Mucosa of rectum (tissue), 2 donors: Measurements from ENCODE around the gene CC2D2B.

Source experiments
- H3K27ac ChIP-seq, 2 donors: one replicate each; pipeline ENCODE4 v1.7.0; 2013; ENCODE audit warnings: inconsistent platforms in 2 of 2, low read depth in 2 of 2, low read length in 2 of 2
- H3K27me3 ChIP-seq, 2 donors: one replicate each; pipeline ENCODE4 v1.7.0; 2013; ENCODE audit warnings: low read length in 2 of 2; ENCODE audit not compliant: control insufficient read depth in 2 of 2, insufficient read depth in 2 of 2
- H3K36me3 ChIP-seq, 2 donors: one replicate each; pipeline ENCODE4 v1.7.0; 2013; ENCODE audit warnings: low read length in 2 of 2; ENCODE audit not compliant: control insufficient read depth in 2 of 2, insufficient read depth in 2 of 2
- H3K4me1 ChIP-seq, 2 donors: one replicate each; pipeline ENCODE4 v1.7.0; 2013; ENCODE audit warnings: low read length in 2 of 2, mild to moderate bottlenecking in 1 of 2; ENCODE audit not compliant: control insufficient read depth in 2 of 2, insufficient read depth in 2 of 2
- H3K4me3 ChIP-seq, 2 donors: one replicate each; pipeline ENCODE4 v1.7.0; 2013; ENCODE audit warnings: low read length in 2 of 2
- H3K9ac ChIP-seq, 2 donors: one replicate each; pipeline ENCODE4 v1.7.0; 2013; ENCODE audit warnings: low read length in 2 of 2, low read depth in 1 of 2, mild to moderate bottlenecking in 1 of 2
- H3K9me3 ChIP-seq, 2 donors: one replicate each; pipeline ENCODE4 v1.7.0; 2013; ENCODE audit warnings: low read length in 2 of 2; ENCODE audit not compliant: control insufficient read depth in 2 of 2
- donor health status: healthy.
- donor health status: Normal muscosa, but diverticular disease.

The CC2D2B gene

GRCh38 chr10:96074776-96075175, 167.0 kb downstream of the CC2D2B start:
- Histone ChIP-seq H3K4me1 (no peaks in the 10 kb centered on the region), H3K9me3 (no peaks in the 10 kb centered on the region), H3K27ac (no peak overlapping the region), H3K9ac (no peak overlapping the region), H3K36me3 (no peaks in the 10 kb centered on the region), H3K27me3 (no peaks in the 10 kb centered on the region), H3K4me3 (no peak overlapping the region)

- Histone ChIP-seq H3K4me1 (no peaks in the 10 kb centered on the region), H3K36me3 (no peaks in the 10 kb centered on the region), H3K27ac (no peak overlapping the region), H3K9ac (no peak overlapping the region), H3K9me3 (no peaks in the 10 kb centered on the region), H3K27me3 (no peaks in the 10 kb centered on the region), H3K4me3 (no peak overlapping the region)
Measured at GRCh38 chr10:96075977-96076376, 168.2 kb downstream of the CC2D2B start.

GRCh38 chr10:96077156-96077555, 169.4 kb downstream of the CC2D2B start:
- no peaks in the 10 kb centered on the region for H3K27me3 ChIP-seq
- H3K4me1 ChIP-seq: no peaks in the 10 kb centered on the region
- H3K27ac ChIP-seq: no peak overlapping the region
- H3K9ac ChIP-seq: no peak overlapping the region
- H3K36me3 ChIP-seq: no peaks in the 10 kb centered on the region
- H3K9me3 ChIP-seq: no peaks in the 10 kb centered on the region
- H3K4me3 ChIP-seq: no peak overlapping the region

GRCh38 chr10:96082153-96082552, 174.4 kb downstream of the CC2D2B start:
- Histone ChIP-seq H3K27ac (no peak overlapping the region), H3K27me3 (no peaks in the 10 kb centered on the region), H3K4me1 (no peaks in the 10 kb centered on the region), H3K9ac (no peak overlapping the region), H3K36me3 (no peaks in the 10 kb centered on the region), H3K9me3 (no peaks in the 10 kb centered on the region), H3K4me3 (no peak overlapping the region)
